GM18505 (cell line): ENCODE results near the gene PRKCQ.
A peak's percentile ranks its signal among the peaks of the same experiment; 100 is the strongest.
"Not testable (repeated sequence)": the region's sequence is repeated elsewhere in the genome, so short reads cannot be mapped to it uniquely, and the experiment has no call there.

Source experiments
- ATAC-seq: cut with Tn5 transposase; IDR thresholded peaks from one replicate; pipeline ENCODE4 v1.9.1; 2021; ENCODE audit not compliant: unreplicated experiment
- POLR2A ChIP-seq: IDR thresholded peaks from 4 replicates; pipeline ENCODE4 v1.6.1; 2011; ENCODE audit warnings: borderline replicate concordance; ENCODE audit not compliant: insufficient read depth, insufficient read length; ENCODE audit errors: extremely low read depth

PRKCQ gene

GRCh38 chr10:6588082-6588481 lies 8.0 kb upstream of the PRKCQ start:
- TF ChIP-seq POLR2A = no peak
- no peak for ATAC-seq

DNA sequence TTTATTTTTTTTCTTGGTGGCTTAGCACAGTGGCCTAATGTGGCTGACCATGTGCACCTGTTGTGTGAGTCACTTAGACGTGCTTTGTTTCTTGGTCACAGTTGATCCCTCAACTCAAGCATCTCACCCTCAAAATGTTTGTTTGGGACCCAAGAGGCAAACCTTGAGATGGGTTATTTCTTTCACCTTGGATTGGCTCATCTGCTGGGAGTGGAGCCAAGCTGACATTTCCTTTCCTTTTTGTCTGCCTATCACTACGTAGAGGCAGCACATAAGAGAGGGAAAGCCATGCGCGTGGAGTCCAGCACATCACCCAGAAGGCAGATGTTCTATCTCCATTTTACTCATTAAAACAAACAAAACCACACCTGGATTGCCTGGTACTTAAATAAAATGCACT lies 6.4 kb upstream of the PRKCQ start:
- TF ChIP-seq POLR2A = no peak
- ATAC-seq = no peak

- ATAC-seq = no peak
- TF ChIP-seq POLR2A = no peak
Measured at GRCh38 chr10:6583447-6583846, 3.4 kb upstream of the PRKCQ start.

DNA sequence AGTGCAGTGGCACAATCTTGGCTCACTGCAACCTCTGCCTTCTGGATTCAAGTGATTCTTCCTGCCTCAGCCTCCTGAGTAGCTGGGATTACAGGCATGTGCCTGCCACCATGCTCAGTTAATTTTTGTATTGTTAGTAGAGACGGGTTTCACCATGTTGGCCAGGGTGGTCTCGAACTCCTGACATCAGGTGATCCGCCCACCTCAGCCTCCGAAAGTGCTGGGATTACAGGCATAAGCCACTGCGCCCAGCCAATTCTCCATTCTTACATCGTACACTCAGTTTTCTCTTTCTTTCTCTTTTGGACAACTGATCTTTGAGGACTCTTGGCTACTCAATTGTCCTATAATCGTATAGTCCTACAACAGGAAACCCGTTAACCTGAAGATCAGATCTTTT lies 2.8 kb upstream of the PRKCQ start:
- not testable (repeated sequence) for ATAC-seq

DNA sequence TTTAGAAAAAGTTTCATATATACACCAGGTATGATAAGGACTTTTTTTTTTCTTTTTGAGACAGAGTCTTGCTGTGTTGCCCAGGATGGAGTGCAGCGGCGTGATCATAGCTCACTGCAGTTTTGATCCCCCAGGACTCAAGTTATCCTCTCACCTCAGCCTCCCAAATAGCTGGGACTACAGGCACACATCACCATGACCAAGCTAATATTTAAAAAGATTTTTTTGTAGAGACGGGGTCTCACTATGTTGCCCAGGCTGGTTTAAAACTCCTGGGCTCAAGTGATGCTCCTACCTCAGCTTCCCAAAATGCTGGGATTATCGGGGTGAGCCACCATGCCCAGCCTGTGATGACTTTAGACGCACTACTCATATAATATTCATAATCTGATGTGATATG lies 2.2 kb upstream of the PRKCQ start:
- TF ChIP-seq POLR2A = no peak
- ATAC-seq = no peak

GRCh38 chr10:6581778-6582228 lies 1.7 kb upstream of the PRKCQ start:
- ATAC-seq = no peak
- no peak for TF ChIP-seq POLR2A

DNA sequence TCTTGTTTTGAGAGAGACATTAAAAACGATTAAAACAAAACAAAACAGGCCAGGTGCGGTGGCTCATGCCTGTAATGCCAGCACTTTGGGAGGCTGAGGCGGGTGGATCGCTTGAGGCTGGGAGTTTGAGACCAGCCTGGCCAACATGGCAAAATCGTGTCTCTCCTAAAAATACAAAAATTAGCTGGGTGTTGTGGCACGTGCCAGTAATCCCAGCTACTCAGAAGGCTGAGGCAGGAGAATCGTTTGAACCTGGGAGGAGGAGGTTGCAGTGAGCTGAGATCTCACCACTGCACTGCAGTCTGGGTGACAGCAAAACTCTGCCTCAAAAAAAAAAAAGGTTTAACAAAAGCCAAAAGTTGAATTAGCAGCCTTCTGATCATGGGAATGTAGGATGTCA lies 1.1 kb upstream of the PRKCQ start:
- not testable (repeated sequence) for ATAC-seq

DNA sequence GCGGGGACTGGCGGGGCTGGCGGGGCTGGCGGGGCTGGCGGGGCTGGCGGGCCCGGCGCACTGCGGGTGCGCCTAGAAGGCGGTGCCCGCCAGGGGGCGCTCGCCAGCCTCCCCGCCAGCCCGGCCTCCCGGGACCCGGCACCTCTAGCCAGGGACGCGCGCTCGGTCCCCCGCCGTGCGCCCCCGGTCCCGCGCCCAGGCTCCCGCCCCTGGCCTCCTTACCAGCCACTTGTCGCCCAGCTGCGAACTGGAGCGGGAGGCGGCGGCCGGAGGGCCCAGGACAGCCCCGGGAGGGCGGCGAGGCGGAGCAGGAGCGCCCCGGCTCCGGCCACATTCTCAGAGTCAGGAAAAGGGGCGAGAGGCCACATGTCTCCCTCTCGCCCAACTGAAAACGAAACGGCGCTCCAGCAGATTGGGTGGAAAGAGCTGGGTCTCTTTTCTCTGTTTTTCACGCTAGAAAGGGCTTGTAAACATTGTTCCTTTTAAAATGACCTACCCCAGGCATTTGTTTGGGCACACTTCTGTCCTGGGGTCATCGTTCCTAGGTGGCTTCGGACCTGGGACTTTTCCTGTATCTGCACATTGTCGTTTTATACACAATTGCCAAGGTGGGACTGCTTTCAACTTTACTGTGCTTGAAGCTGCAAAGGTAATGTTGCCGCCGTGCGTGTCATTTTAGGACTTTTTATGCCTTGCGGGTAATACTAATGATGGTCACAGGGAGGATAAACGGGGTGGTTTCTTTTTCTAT lies 378 bp upstream of the PRKCQ start:
- ATAC-seq = peak; percentile 90

DNA sequence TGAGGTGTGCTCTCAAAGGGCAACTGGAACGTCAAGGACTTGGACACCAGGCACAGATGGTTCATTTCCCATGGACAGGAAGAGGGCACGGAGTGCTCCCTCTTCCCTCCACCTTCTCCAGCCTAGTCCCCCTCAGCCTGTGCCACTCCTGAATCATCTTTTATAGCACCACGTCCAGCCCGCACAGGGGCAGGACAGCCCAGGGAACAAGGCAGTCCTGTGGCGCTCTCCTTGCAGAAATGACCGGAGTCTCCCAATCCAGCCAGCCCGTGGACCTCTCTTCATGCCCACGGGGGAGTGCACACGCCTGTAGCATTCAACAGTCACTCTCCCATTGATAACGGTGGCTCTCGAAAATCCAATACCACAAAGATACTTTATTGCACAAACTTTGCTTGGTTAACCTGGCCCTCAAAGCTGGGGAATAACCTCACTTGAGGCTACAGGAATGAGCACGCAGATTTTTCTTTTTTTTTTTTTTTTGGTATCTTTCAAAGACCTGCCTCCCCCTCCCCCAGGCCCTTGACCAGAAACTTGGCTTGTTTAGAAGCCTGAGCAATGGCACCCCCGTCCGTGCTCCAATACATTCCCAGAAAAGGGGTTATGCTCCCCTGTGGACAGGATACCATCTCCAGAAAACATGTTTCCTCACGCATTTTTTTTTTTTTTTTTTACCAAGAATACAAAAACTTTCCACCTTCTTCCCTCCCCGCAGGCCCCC lies 733 bp downstream of the PRKCQ start:
- no peak for TF ChIP-seq POLR2A
- no peak for ATAC-seq

More for the DNA sequence above, 378 bp upstream of the PRKCQ start:
- no peak for TF ChIP-seq POLR2A

DNA sequence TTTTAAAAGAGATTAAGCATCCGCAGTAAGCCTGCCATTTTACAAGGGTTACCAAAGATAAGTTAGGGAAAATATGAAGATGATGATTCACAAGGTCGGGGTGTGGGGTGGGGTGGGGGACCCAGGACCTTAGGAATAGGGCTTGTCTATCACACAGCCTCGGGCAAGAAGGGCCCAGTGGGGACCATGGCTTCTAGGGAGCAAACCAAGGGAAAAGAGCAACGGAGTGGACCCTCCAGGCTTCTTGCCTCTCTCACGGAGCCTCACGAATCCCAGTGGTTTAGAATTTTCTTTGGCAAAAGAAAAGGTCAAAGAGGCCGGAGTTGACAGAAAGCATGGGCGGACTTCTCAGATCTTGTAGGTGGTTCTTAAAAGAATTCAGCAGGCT lies 1.3 kb downstream of the PRKCQ start:
- ATAC-seq = no peak
- TF ChIP-seq POLR2A = no peak

- TF ChIP-seq POLR2A = no peak
- no peak for ATAC-seq
Measured at GRCh38 chr10:6578251-6578771, 1.8 kb downstream of the PRKCQ start.

GRCh38 chr10:6576326-6576725 lies 3.8 kb downstream of the PRKCQ start:
- no peak for TF ChIP-seq POLR2A
- no peak for ATAC-seq

- ATAC-seq = no peak
- no peak for TF ChIP-seq POLR2A
Measured at GRCh38 chr10:6574664-6575176, 5.4 kb downstream of the PRKCQ start.

- no peak for ATAC-seq
- no peak for TF ChIP-seq POLR2A
Measured at GRCh38 chr10:6570893-6571292, 9.2 kb downstream of the PRKCQ start.

- no peak for ATAC-seq
- no peak for TF ChIP-seq POLR2A
Measured at GRCh38 chr10:6569259-6569658, 10.8 kb downstream of the PRKCQ start.

DNA sequence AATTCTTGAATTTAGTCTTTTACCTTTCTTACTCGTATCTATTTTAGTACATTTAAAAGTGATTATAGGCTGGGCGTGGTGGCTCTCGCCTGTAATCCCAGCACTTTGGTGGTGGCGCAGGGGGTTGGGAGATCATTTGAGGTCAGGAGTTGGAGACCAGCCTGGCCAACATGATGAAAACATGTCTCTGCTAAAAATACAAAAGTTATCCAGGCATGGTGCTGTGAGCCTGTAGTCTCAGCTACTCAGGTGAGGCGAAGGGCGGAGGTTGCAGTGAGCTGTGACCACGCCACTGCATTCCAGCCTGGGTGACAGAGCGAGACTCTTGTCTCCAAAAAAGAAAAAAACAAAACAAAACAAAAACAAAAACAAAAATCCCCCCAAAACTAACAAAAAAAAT lies 12.2 kb downstream of the PRKCQ start:
- TF ChIP-seq POLR2A = no peak
- ATAC-seq = no peak
